Esophagus muscularis mucosa (tissue), 4 donors: ENCODE data around the gene UBE2O. TPM values are rescaled to one million over a fixed set of nuclear protein-coding genes. Genes with fewer than 3 reads are reported as not detected.
"Not testable (repeated sequence)": the region's sequence is repeated elsewhere in the genome, so short reads cannot be mapped to it uniquely, and the experiment has no call there.

ENCODE experiments used
- DNase-seq: peaks from one replicate; pipeline ENCODE4 v3.0.0-alpha.2; 2017; ENCODE audit errors: extremely low spot score
- H3K27ac ChIP-seq, 4 donors: fragments of 200-600 bp; sonication (generic); replicated peaks in 1 of 4; 1 replicate in 3 of 4; 2 replicates in 1 of 4; pipeline ENCODE4 v1.5.1; 2016 to 2019; ENCODE audit warnings: mild to moderate bottlenecking in 1 of 4
- H3K27me3 ChIP-seq, 4 donors: fragments of 200-600 bp; sonication (generic); one replicate each; pipeline versions ENCODE4 v1.5.1 to v1.6.0; 2016 to 2019
- H3K36me3 ChIP-seq, 4 donors: fragments of 200-600 bp; sonication (generic); one replicate each; pipeline ENCODE4 v1.5.1; 2016 to 2019
- H3K4me1 ChIP-seq, 4 donors: fragments of 200-600 bp; sonication (generic); one replicate each; pipeline ENCODE4 v1.5.1; 2016 to 2019
- H3K4me3 ChIP-seq, 4 donors: fragments of 200-600 bp; sonication (generic); 1 replicate in 2 of 4; 2 replicates in 2 of 4; pipeline ENCODE4 v1.5.1; 2016 to 2019; ENCODE audit warnings: mild to moderate bottlenecking in 4 of 4, moderate library complexity in 1 of 4
- H3K9me3 ChIP-seq, 4 donors: fragments of 200-600 bp; sonication (generic); 1 replicate in 3 of 4; 2 replicates in 1 of 4; pipeline ENCODE4 v1.5.1; 2016 to 2019
- EP300 ChIP-seq: sonication (generic); formaldehyde crosslinking; IDR thresholded peaks from one replicate; pipeline ENCODE4 v1.6.1; 2017; ENCODE audit warnings: antibody characterized with exemption
- POLR2A ChIP-seq: fragments of 450-650 bp; IDR thresholded peaks from one replicate; pipeline ENCODE4 v1.6.1; 2017; ENCODE audit warnings: antibody characterized with exemption, moderate library complexity, mild to moderate bottlenecking, low read depth
- POLR2AphosphoS5 ChIP-seq, 2 donors: sonication (generic); formaldehyde crosslinking; IDR thresholded peaks; one replicate each; pipeline ENCODE4 v1.6.1; 2017; ENCODE audit warnings: antibody characterized with exemption in 2 of 2
- WGBS: methylation state at CpG from one replicate; pipeline ENCODE4 v1.1.5; 2018; 5-methylcytosine and 5-hydroxymethylcytosine counted together
- intact Hi-C: fragments of 100-400 bp; cut with DNase I; formaldehyde crosslinking; loops from one replicate; pipeline ENCODE4 v1.15.1; 2023
- total RNA-seq, 4 donors: library from RNA; depleted of rRNA; stranded (reverse); fragments of >200 nt; gene quantifications; one replicate each; pipeline versions ENCODE4 v1.1.0 to v1.2.1, GENCODE V29; 2016
- TF ChIP-seq, protein P1 (sequence below), 3 experiments: fragments of 200-600 bp in 2 of 3; fragments of 450-650 bp in 1 of 3; sonication (generic) in 2 of 3; IDR thresholded peaks; one replicate each; pipeline ENCODE4 v1.5.1; 2017 to 2019; ENCODE audit warnings: antibody characterized with exemption in 3 of 3, mild to moderate bottlenecking in 2 of 3, moderate library complexity in 1 of 3

The UBE2O gene
- total RNA-seq, 4 donors from 2014 or later: 14.1 to 21.7 (median 19.0) TPM

DNA sequence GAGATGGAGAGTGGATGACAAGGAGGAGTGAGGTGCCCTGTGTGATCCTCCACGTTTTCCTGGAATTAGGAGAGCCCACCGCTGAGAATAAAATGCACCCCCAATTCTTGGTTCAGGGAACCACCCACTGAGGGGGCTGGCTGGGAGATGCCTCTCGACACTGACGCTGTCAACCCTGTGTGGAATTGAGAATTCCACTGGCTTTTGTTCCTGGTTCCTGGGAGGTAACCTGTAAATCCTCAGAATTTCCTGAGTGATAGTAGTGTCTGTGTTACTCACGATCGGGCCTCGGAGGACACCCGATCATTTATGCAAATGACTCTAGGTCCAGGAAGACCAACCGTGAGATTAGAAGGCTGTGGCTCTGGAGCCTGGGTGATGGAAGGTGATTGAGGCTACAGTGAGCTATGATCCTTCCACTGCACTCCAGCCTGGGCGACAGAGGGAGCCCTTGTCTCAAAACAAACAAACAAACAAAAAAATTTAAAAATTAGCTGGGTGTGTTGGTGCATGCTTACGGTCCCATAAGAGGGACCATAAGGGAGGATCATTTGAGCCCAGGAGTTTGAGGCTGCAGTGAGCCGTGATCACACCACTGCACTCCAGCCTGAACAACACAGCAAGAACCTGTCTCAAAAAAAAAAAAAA, 87.6 kb downstream of the UBE2O start:
- intact Hi-C loops: no loop called here
- DNase-seq: no peak
- TF ChIP-seq, protein P1, sequence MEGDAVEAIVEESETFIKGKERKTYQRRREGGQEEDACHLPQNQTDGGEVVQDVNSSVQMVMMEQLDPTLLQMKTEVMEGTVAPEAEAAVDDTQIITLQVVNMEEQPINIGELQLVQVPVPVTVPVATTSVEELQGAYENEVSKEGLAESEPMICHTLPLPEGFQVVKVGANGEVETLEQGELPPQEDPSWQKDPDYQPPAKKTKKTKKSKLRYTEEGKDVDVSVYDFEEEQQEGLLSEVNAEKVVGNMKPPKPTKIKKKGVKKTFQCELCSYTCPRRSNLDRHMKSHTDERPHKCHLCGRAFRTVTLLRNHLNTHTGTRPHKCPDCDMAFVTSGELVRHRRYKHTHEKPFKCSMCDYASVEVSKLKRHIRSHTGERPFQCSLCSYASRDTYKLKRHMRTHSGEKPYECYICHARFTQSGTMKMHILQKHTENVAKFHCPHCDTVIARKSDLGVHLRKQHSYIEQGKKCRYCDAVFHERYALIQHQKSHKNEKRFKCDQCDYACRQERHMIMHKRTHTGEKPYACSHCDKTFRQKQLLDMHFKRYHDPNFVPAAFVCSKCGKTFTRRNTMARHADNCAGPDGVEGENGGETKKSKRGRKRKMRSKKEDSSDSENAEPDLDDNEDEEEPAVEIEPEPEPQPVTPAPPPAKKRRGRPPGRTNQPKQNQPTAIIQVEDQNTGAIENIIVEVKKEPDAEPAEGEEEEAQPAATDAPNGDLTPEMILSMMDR (IDR thresholded peaks at IDR 0.05): peak in 1 of 3 experiments; percentile 13
- TF ChIP-seq EP300 (no peak), POLR2AphosphoS5 (IDR thresholded peaks at IDR 0.05) (no peak)
- H3K36me3 ChIP-seq: no peaks in the 10 kb centered on the region
- peaks cover 0 to 12% (median 0%) of the 10 kb centered on the region in 4 donors for H3K27me3 ChIP-seq
- WGBS: 74% methylated on average over 12 of the region's 12 CpGs
- H3K4me1 ChIP-seq: peaks cover 20 to 28% (median 23%) of the 10 kb centered on the region in 4 donors
- H3K4me3 ChIP-seq: no peak overlapping the region
- no peaks in the 10 kb centered on the region for H3K9me3 ChIP-seq
- H3K27ac ChIP-seq: no peak overlapping the region

DNA sequence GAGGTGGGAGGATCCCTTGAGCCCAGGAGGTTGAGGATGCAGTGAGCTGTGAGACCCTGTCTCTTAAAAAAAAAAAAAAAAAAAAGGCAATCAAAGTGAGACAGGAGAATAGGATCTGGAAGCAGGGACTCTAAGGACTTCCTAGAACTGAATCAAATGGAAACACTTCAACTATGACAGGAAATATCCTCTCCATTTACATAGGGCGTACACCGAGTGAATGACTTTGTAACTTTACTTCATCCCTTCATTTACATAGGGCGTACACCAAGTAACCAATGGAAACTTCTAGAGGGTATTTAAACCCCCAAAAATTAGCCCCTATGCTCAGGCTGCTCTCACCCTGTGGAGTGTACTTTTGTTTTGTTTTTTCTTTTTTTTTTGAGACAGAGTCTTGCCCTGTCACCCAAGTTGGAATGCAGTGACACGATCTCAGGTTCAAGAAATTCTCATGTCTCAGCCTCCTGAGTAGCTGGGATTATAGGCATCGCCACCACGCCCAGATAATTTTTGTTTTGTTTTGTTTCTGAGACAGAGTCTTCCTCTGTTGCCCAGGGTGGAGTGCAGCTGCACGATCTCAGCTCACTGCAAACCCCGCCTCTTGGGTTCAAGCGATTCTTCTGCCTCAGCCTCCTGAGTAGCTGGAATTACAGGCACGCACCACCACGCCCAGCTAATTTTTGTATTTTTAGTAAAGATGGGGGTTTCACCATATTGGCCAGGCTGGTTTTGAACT, 89.7 kb downstream of the UBE2O start:
- no peak for TF ChIP-seq POLR2A
- TF ChIP-seq, protein P1 (IDR thresholded peaks at IDR 0.05): no peak
- no peak for TF ChIP-seq EP300
- no peak for TF ChIP-seq POLR2AphosphoS5 (IDR thresholded peaks at IDR 0.05)
- Histone ChIP-seq H3K9me3 (no peaks in the 10 kb centered on the region), H3K36me3 (no peaks in the 10 kb centered on the region), H3K4me3 (no peak overlapping the region), H3K4me1 (peaks cover 13 to 20% (median 18%) of the 10 kb centered on the region in 4 donors), H3K27me3 (peaks cover 0 to 9% (median 0%) of the 10 kb centered on the region in 4 donors), H3K27ac (peak overlapping the region in 3 of 4 donors; percentile 19 to 78 (median 62))
- intact Hi-C loops: no loop called here
- DNase-seq: no peak
- 81% methylated on average over 11 of the region's 11 CpGs for WGBS

GRCh38 chr17:76360461-76360860, 92.5 kb downstream of the UBE2O start:
- no peak for DNase-seq
- Histone ChIP-seq H3K27ac (peak overlapping the region in 3 of 4 donors; percentile 6 to 74 (median 34)), H3K27me3 (peaks cover 0 to 5% (median 0%) of the 10 kb centered on the region in 4 donors), H3K9me3 (no peaks in the 10 kb centered on the region), H3K4me3 (no peak overlapping the region), H3K4me1 (peaks cover 13 to 20% (median 18%) of the 10 kb centered on the region in 4 donors), H3K36me3 (no peaks in the 10 kb centered on the region)
- intact Hi-C loops: no loop called here
- 85% methylated on average over 2 of the region's 2 CpGs for WGBS
- TF ChIP-seq, protein P1 (IDR thresholded peaks at IDR 0.05): no peak
- TF ChIP-seq POLR2AphosphoS5 (IDR thresholded peaks at IDR 0.05) (no peak), EP300 (no peak), POLR2A (no peak)

GRCh38 chr17:76359776-76360175, 93.2 kb downstream of the UBE2O start:
- H3K4me3 ChIP-seq, intact Hi-C loops, DNase-seq, H3K27me3 ChIP-seq, H3K9me3 ChIP-seq, H3K36me3 ChIP-seq: not testable (repeated sequence)
- Histone ChIP-seq H3K4me1 (peaks cover 13 to 22% (median 20%) of the 10 kb centered on the region in 4 donors), H3K27ac (peak overlapping the region in 3 of 4 donors; percentile 6 to 74 (median 34))
- 93% methylated on average over 6 of the region's 6 CpGs for WGBS

GRCh38 chr17:76359375-76359774, 93.6 kb downstream of the UBE2O start:
- H3K4me1 ChIP-seq: peaks cover 17 to 26% (median 24%) of the 10 kb centered on the region in 4 donors
- no peak for TF ChIP-seq POLR2A
- TF ChIP-seq, protein P1 (IDR thresholded peaks at IDR 0.05): no peak
- no peak for TF ChIP-seq POLR2AphosphoS5 (IDR thresholded peaks at IDR 0.05)
- TF ChIP-seq EP300: no peak
- H3K36me3 ChIP-seq: no peaks in the 10 kb centered on the region
- no peaks in the 10 kb centered on the region for H3K9me3 ChIP-seq
- intact Hi-C loops: no loop called here
- no peak overlapping the region for H3K4me3 ChIP-seq
- no peak for DNase-seq
- peaks cover 0 to 4% (median 0%) of the 10 kb centered on the region in 4 donors for H3K27me3 ChIP-seq
- no peak overlapping the region for H3K27ac ChIP-seq
- WGBS: 85% methylated on average over 6 of the region's 6 CpGs
